GM23248 (cell line): Measurements from ENCODE around the gene MED29. TPM values are rescaled to one million over a fixed set of nuclear protein-coding genes. Genes with fewer than 3 reads are reported as not detected.

Source experiments
- DNase-seq: peaks from one replicate; pipeline ENCODE4 v3.0.0-alpha.2; 2015
- H2AFZ ChIP-seq: fragments of 200-600 bp; sonication (generic); 2 replicates; pipeline ENCODE4 v1.6.1; 2016; ENCODE audit warnings: antibody characterized with exemption
- H3F3A ChIP-seq: fragments of 200-600 bp; sonication (generic); 2 replicates; pipeline ENCODE4 v1.6.1; 2016; ENCODE audit warnings: mild to moderate bottlenecking, antibody characterized with exemption, mixed run types; ENCODE audit not compliant: insufficient read depth
- H3K27ac ChIP-seq: fragments of 200-600 bp; sonication (generic); 2 replicates; pipeline ENCODE4 v1.5.1; 2016; ENCODE audit warnings: mild to moderate bottlenecking
- H3K27me3 ChIP-seq: fragments of 200-600 bp; sonication (generic); replicated peaks from 2 replicates; pipeline ENCODE4 v1.6.1; 2016; ENCODE audit warnings: mild to moderate bottlenecking; ENCODE audit not compliant: insufficient read depth
- H3K36me3 ChIP-seq: fragments of 200-600 bp; sonication (generic); 2 replicates; pipeline ENCODE4 v1.6.1; 2016; ENCODE audit warnings: low read depth, mild to moderate bottlenecking
- H3K4me1 ChIP-seq: fragments of 200-600 bp; sonication (generic); 2 replicates; pipeline ENCODE4 v1.6.1; 2016; ENCODE audit warnings: mild to moderate bottlenecking; ENCODE audit not compliant: insufficient read depth
- H3K4me2 ChIP-seq: fragments of 200-600 bp; sonication (generic); one replicate; pipeline ENCODE4 v1.6.1; 2016; ENCODE audit warnings: mild to moderate bottlenecking; ENCODE audit not compliant: unreplicated experiment
- H3K4me3 ChIP-seq: fragments of 200-600 bp; sonication (generic); 2 replicates; pipeline ENCODE4 v1.5.1; 2016; ENCODE audit warnings: mild to moderate bottlenecking
- H3K79me2 ChIP-seq: fragments of 200-600 bp; sonication (generic); 2 replicates; pipeline ENCODE4 v1.6.1; 2016; ENCODE audit warnings: mild to moderate bottlenecking; ENCODE audit not compliant: insufficient read depth
- H3K9ac ChIP-seq: fragments of 200-600 bp; sonication (generic); 2 replicates; pipeline ENCODE4 v1.6.1; 2016; ENCODE audit warnings: mild to moderate bottlenecking
- H3K9me2 ChIP-seq: fragments of 200-600 bp; sonication (generic); 2 replicates; pipeline ENCODE4 v1.6.1; 2016; ENCODE audit warnings: mixed run types, mild to moderate bottlenecking, moderate library complexity; ENCODE audit not compliant: insufficient read depth
- H3K9me3 ChIP-seq: fragments of 200-600 bp; sonication (generic); one replicate; pipeline ENCODE4 v1.6.1; 2017; ENCODE audit warnings: low read depth
- H4K20me1 ChIP-seq: fragments of 200-600 bp; sonication (generic); 2 replicates; pipeline ENCODE4 v1.6.0; 2016; ENCODE audit not compliant: insufficient read depth
- EZH2 ChIP-seq: fragments of 200-600 bp; sonication (generic); IDR thresholded peaks from 2 replicates; pipeline ENCODE4 v1.6.1; 2018; ENCODE audit warnings: antibody characterized with exemption, mild to moderate bottlenecking; ENCODE audit not compliant: insufficient read depth, poor library complexity, severe bottlenecking
- EZH2phosphoT487 ChIP-seq: fragments of 200-600 bp; sonication (generic); IDR thresholded peaks from 2 replicates; pipeline ENCODE4 v1.6.1; 2018; ENCODE audit warnings: antibody characterized with exemption, moderate library complexity, mild to moderate bottlenecking, low read depth; ENCODE audit not compliant: insufficient read depth
- WGBS, 2 experiments: methylation state at CpG; one replicate each; pipeline ENCODE4 v1.1.6; 2015 to 2017; ENCODE audit warnings: low lambda C conversion rate in 2 of 2, low coverage in 1 of 2; ENCODE audit errors: missing lambda C conversion rate in 2 of 2; 5-methylcytosine and 5-hydroxymethylcytosine counted together
- in situ Hi-C: fragments of 300-500 bp; cut with MboI; formaldehyde crosslinking; loops from 2 replicates; pipeline ENCODE4 v1.15.0; 2020
- polyA plus RNA-seq: library from polyadenylated mRNA; unstranded; fragments of >200 nt; fragmentation: Nextera tagmentation; extraction: Ambion mirVana; gene quantifications from 2 replicates; pipeline ENCODE4 v1.2.1, GENCODE V29; 2016
- total RNA-seq: library from RNA; depleted of rRNA; stranded (reverse); fragments of >200 nt; shearing (Covaris generic); gene quantifications from 2 replicates; pipeline ENCODE4 v1.2.3, GENCODE V29; 2014

Gene MED29
- total and polyA plus RNA-seq, 2 experiments from 2014 or later: 27.7 to 39.2 TPM

DNA sequence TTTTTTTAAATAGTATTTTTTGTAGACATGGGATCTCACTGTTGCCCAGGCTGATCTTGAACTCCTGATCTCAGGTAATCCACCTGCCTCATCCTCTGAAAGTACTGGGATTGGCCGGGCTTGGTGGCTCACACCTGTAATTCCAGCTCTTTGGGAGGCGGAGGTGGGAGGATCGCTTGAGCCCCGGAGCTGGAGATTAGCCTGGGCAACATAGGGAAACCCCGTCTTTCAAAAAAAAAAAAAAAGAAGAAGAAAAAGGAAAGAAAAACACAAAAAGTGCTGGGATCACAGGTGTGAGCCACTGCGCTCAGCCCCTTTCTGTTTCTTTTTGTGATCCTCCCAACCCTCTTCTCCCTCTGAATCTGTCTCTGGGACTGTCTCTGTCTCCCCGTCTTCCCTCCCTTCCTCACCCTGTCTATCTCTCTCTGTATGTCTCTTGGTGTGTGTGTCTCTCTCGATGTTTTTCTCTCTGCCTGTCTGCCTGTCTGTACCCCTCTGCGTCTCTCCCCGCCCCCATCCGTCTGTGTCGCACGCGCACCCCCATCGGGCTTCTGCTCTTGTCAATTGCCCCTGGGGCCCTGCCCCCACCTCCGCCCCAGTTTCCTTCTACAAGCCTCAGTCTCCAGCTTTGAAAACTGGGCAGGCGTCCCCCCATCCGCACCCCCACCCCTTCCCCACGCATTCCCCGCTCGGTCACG lies 14.9 kb downstream of the MED29 start:
- Histone ChIP-seq H3K9me2 (no peaks in the 10 kb centered on the region), H4K20me1 (no peaks in the 10 kb centered on the region), H3K79me2 (peaks cover 23% of the 10 kb centered on the region), H3K4me1 (peaks cover 40% of the 10 kb centered on the region), H3K4me3 (peak overlapping the region; percentile 87), H3K4me2 (peak overlapping the region; percentile 82), H3F3A (peaks cover 38% of the 10 kb centered on the region), H3K27ac (peak overlapping the region; percentile 96), H3K9ac (peak overlapping the region; percentile 97), H3K36me3 (peaks cover 11% of the 10 kb centered on the region; the same call in 1 of the 2 replicates), H2AFZ (peak overlapping the region; percentile 50), H3K27me3 (no peaks in the 10 kb centered on the region), H3K9me3 (no peaks in the 10 kb centered on the region)
- in situ Hi-C loops: no loop called here
- peak; percentile 67 for DNase-seq
- WGBS, 2 experiments: 8 to 10% methylated on average over 14 to 22 of the region's 22 CpGs
- TF ChIP-seq EZH2phosphoT487 (no peak), EZH2 (no peak)

DNA sequence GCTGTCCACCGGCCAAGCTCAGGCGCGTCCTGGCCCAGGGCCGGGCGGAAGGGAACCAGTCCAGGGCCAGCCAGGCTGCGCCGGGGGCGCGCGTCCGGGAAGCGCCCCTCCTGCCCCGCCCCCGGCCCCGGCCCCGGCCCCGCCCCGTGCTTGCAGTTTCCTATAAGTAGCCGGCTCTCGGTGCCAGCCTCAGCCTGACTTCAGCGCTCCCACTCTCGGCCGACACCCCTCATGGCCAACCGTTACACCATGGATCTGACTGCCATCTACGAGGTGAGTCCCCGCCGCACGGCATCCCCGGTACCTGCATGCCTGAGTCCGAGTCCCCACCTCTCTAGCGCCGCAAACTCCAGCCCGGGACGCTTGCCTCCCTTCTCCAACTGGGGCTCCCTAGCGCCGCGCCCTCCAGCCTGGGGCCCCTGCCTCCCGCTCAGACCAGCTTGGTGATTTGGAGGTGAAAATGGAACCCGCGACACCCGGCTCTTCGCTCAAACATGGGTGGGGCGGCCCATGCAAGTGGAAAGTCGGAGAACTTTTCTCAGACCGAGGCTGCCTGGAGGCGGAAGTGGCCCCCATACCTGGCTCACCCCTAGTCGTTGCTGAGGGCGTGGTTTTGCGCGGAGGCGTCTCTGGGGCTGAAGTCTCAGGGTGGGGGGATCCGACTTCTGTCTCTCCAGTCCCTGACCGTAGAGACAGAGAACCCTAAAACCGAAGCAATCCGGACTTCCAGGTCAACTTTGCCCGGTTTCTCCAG lies 15.7 kb downstream of the MED29 start, which contains the start of gene ZFP36:
Gene ZFP36, plus strand, starts transcription at position 192 of the 754 bp plus-strand sequence. Its CDS starts 58 bp downstream, at position 250.
- no peaks in the 10 kb centered on the region for H3K9me2 ChIP-seq
- peak within 1 kb of the TSS; percentile 94 for H3K4me2 ChIP-seq
- H4K20me1 ChIP-seq: no peaks in the 10 kb centered on the region
- H3K27me3 ChIP-seq: no peaks in the 10 kb centered on the region
- peaks cover 23% of the 10 kb centered on the region for H3K79me2 ChIP-seq
- peaks cover 41% of the 10 kb centered on the region for H3K4me1 ChIP-seq
- TF ChIP-seq EZH2: no peak
- TF ChIP-seq EZH2phosphoT487: no peak
- H3K4me3 ChIP-seq: peak within 1 kb of the TSS; percentile 87
- peaks cover 11% of the 10 kb centered on the region; the same call in 1 of the 2 replicates for H3K36me3 ChIP-seq
- peak within 1 kb of the TSS; percentile 96 for H3K27ac ChIP-seq
- in situ Hi-C loops: no loop called here
- H3K9ac ChIP-seq: peak within 1 kb of the TSS; percentile 97
- peak within 1 kb of the TSS; percentile 50 for H2AFZ ChIP-seq
- peaks cover 38% of the 10 kb centered on the region for H3F3A ChIP-seq
- WGBS, 2 experiments: 1% methylated on average over 37 to 55 of the region's 56 CpGs
- peak; percentile 90 for DNase-seq
- no peaks in the 10 kb centered on the region for H3K9me3 ChIP-seq

DNA sequence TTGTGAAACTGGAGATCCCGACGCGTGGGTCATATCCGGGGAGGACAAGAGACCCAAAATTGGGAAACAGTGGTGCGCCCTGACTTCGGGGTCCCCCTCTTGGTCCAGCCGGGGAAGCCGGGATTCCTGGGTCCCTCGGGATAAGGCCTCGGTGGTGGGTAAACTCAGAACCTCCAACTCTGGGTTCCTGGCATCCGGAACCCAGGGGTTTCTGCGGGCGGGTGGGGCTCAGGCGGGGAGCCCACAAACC lies 16.2 kb downstream of the MED29 start:
- Histone ChIP-seq H3K4me3 (peak overlapping the region; percentile 87), H3K79me2 (peaks cover 23% of the 10 kb centered on the region), H4K20me1 (no peaks in the 10 kb centered on the region), H3K4me2 (peak overlapping the region; percentile 94), H3F3A (peaks cover 34% of the 10 kb centered on the region), H2AFZ (no peak overlapping the region), H3K36me3 (peaks cover 11% of the 10 kb centered on the region; the same call in 1 of the 2 replicates), H3K27me3 (no peaks in the 10 kb centered on the region), H3K27ac (peak overlapping the region; percentile 96), H3K9ac (peak overlapping the region; percentile 97), H3K9me2 (no peaks in the 10 kb centered on the region), H3K9me3 (no peaks in the 10 kb centered on the region), H3K4me1 (peaks cover 36% of the 10 kb centered on the region)
- WGBS, 2 experiments: 0 to 1% methylated on average over 11 to 14 of the region's 14 CpGs
- no peak for TF ChIP-seq EZH2
- no peak for TF ChIP-seq EZH2phosphoT487
- no peak for DNase-seq
- in situ Hi-C loops: no loop called here

DNA sequence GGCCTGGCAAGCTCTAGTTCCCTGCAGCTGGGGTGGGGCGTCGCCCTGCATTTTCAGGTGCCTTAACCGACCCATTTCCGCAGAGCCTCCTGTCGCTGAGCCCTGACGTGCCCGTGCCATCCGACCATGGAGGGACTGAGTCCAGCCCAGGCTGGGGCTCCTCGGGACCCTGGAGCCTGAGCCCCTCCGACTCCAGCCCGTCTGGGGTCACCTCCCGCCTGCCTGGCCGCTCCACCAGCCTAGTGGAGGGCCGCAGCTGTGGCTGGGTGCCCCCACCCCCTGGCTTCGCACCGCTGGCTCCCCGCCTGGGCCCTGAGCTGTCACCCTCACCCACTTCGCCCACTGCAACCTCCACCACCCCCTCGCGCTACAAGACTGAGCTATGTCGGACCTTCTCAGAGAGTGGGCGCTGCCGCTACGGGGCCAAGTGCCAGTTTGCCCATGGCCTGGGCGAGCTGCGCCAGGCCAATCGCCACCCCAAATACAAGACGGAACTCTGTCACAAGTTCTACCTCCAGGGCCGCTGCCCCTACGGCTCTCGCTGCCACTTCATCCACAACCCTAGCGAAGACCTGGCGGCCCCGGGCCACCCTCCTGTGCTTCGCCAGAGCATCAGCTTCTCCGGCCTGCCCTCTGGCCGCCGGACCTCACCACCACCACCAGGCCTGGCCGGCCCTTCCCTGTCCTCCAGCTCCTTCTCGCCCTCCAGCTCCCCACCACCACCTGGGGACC lies 16.6 kb downstream of the MED29 start:
- peak overlapping the region; percentile 96 for H3K27ac ChIP-seq
- H3K9me3 ChIP-seq: no peaks in the 10 kb centered on the region
- peak overlapping the region; percentile 97 for H3K9ac ChIP-seq
- no peaks in the 10 kb centered on the region for H4K20me1 ChIP-seq
- H3K27me3 ChIP-seq: no peaks in the 10 kb centered on the region
- peaks cover 34% of the 10 kb centered on the region for H3F3A ChIP-seq
- H3K4me1 ChIP-seq: peaks cover 33% of the 10 kb centered on the region
- H3K4me3 ChIP-seq: peak overlapping the region; percentile 87
- no peaks in the 10 kb centered on the region for H3K9me2 ChIP-seq
- peak; percentile 64 for DNase-seq
- H3K36me3 ChIP-seq: peaks cover 11% of the 10 kb centered on the region; the same call in 1 of the 2 replicates
- peaks cover 24% of the 10 kb centered on the region for H3K79me2 ChIP-seq
- in situ Hi-C loops: no loop called here
- no peak overlapping the region for H2AFZ ChIP-seq
- H3K4me2 ChIP-seq: peak overlapping the region; percentile 94
- TF ChIP-seq EZH2phosphoT487 (no peak), EZH2 (no peak)
- 0 to 1% methylated on average over 33 to 35 of the region's 40 CpGs for WGBS, 2 experiments
